GM12892 (cell line): ENCODE data around the gene TSNAX.

Source experiments
- POLR2A ChIP-seq: IDR thresholded peaks from 2 replicates; pipeline ENCODE4 v1.6.1; 2011; ENCODE audit warnings: low read depth, low read length, control low read depth
- POLR2AphosphoS5 ChIP-seq: IDR thresholded peaks from 2 replicates; pipeline ENCODE4 v1.6.1; 2011; ENCODE audit warnings: low read depth, low read length, control low read depth
- TAF1 ChIP-seq: IDR thresholded peaks from 2 replicates; pipeline ENCODE4 v1.6.1; 2011; ENCODE audit warnings: low read depth, mild to moderate bottlenecking, control low read depth, low read length, borderline replicate concordance

DNA sequence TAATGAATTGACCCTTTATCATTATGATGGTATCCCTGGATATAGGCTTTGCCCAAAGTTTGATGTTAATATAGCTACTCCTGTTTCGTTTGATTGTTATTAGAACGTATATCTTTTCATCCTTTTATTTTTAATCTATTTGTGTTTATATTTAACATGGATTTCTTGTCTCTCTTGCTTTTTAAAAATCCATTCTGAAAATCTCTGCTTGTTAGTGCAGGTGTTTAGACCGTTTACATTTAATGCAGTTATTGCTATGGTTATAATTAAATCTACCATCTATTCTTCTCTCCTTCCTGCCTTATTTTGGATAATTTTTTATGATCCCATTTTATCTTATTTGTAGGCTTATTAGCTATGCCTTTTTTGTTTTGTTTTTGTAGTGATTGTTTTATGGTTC lies 12.4 kb downstream of the TSNAX start:
- TF ChIP-seq POLR2A (no peak), TAF1 (no peak), POLR2AphosphoS5 (no peak)
